Esophagus squamous epithelium (tissue), 5 donors: ENCODE measurements around the gene MYO7B. TPM values are rescaled to one million over a fixed set of nuclear protein-coding genes. Genes with fewer than 3 reads are reported as not detected.
A peak's percentile ranks its signal among the peaks of the same experiment; 100 is the strongest.

Experiments used
- DNase-seq: peaks from one replicate; lab custom pipeline; 2025; lab: John Stamatoyannopoulos, UW
- H3K27ac ChIP-seq, 4 donors: fragments of 200-600 bp; sonication (generic); one replicate each; pipeline ENCODE4 v1.5.1; 2016 to 2019; ENCODE audit warnings: mild to moderate bottlenecking in 1 of 4
- H3K27me3 ChIP-seq, 4 donors: fragments of 200-600 bp; sonication (generic); 1 replicate in 3 of 4; 2 replicates in 1 of 4; pipeline versions ENCODE4 v1.5.1 to v1.6.0; 2017 to 2021; ENCODE audit warnings: antibody characterized with exemption in 1 of 4
- H3K36me3 ChIP-seq, 3 donors: fragments of 200-600 bp; sonication (generic); one replicate each; pipeline ENCODE4 v1.5.1; 2016 to 2019
- H3K4me1 ChIP-seq, 3 donors: fragments of 200-600 bp; sonication (generic); one replicate each; pipeline ENCODE4 v1.5.1; 2017 to 2019
- H3K4me3 ChIP-seq, 4 donors: fragments of 200-600 bp; sonication (generic); 1 replicate in 3 of 4; 2 replicates in 1 of 4; pipeline ENCODE4 v1.5.1; 2016 to 2019; ENCODE audit warnings: mild to moderate bottlenecking in 2 of 4, moderate library complexity in 1 of 4
- H3K9me3 ChIP-seq, 3 donors: fragments of 200-600 bp; sonication (generic); one replicate each; pipeline ENCODE4 v1.5.1; 2016 to 2019
- POLR2A ChIP-seq, 4 donors: fragments of 450-650 bp; IDR thresholded peaks; one replicate each; pipeline ENCODE4 v1.6.1; 2017; ENCODE audit warnings: antibody characterized with exemption in 4 of 4, mild to moderate bottlenecking in 4 of 4, moderate library complexity in 3 of 4
- WGBS, 2 donors: methylation state at CpG; one replicate each; pipeline ENCODE4 v1.1.5; 2018; 5-methylcytosine and 5-hydroxymethylcytosine counted together
- intact Hi-C: fragments of 100-400 bp; cut with DNase I; formaldehyde crosslinking; loops from one replicate; pipeline ENCODE4 v1.15.0; 2022
- total RNA-seq, 4 donors: library from RNA; depleted of rRNA; stranded (reverse); fragments of >200 nt; gene quantifications; one replicate each; pipeline ENCODE4 v1.1.0, GENCODE V29; 2016
- TF ChIP-seq, protein P1 (sequence below), 6 experiments: fragments of 450-650 bp in 4 of 6; fragments of 200-600 bp in 2 of 6; sonication (generic) in 2 of 6; IDR thresholded peaks; one replicate each; pipeline ENCODE4 v1.5.1; 2016 to 2019; ENCODE audit warnings: antibody characterized with exemption in 6 of 6, mild to moderate bottlenecking in 4 of 6, moderate library complexity in 4 of 6
- donor health status: DM: yes; HTN: yes; CAD: no.

MYO7B gene
- total RNA-seq, 4 donors from 2014 or later, result 0.19 TPM; not detected in 3

DNA sequence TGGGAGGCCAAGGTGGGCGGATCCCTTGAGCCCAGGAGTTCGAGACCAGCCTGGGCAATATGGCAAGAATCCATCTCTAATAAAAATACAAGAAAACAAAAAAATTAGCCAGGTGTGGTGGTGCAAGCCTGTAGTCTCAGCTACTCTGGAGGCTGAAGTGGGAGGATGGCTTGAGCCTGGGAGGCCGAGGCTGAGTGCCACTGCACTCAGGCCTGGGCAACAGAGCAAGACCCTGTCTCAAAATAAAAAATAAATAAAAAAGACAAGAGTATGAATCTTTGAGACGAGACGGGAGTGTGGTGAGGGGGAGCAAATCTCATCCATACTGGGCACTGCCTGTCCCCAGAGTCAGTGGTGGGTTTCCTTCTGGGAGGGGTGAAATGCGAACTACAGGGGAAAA, 122.7 kb downstream of the MYO7B start:
- peaks cover 0 to 2% (median 0%) of the 10 kb centered on the region in 4 donors for H3K27me3 ChIP-seq
- peak overlapping the region in 3 of 4 donors; percentile 60 to 87 (median 78) for H3K27ac ChIP-seq
- H3K4me3 ChIP-seq, result no peak overlapping the region
- no peak for DNase-seq
- WGBS, 2 donors, result 75 to 77% methylated on average over 6 of the region's 6 CpGs
- H3K36me3 ChIP-seq, result peaks cover 0 to 23% (median 0%) of the 10 kb centered on the region in 3 donors
- H3K4me1 ChIP-seq, result peaks cover 6 to 91% (median 55%) of the 10 kb centered on the region in 3 donors
- no peaks in the 10 kb centered on the region for H3K9me3 ChIP-seq
- TF ChIP-seq, protein P1, sequence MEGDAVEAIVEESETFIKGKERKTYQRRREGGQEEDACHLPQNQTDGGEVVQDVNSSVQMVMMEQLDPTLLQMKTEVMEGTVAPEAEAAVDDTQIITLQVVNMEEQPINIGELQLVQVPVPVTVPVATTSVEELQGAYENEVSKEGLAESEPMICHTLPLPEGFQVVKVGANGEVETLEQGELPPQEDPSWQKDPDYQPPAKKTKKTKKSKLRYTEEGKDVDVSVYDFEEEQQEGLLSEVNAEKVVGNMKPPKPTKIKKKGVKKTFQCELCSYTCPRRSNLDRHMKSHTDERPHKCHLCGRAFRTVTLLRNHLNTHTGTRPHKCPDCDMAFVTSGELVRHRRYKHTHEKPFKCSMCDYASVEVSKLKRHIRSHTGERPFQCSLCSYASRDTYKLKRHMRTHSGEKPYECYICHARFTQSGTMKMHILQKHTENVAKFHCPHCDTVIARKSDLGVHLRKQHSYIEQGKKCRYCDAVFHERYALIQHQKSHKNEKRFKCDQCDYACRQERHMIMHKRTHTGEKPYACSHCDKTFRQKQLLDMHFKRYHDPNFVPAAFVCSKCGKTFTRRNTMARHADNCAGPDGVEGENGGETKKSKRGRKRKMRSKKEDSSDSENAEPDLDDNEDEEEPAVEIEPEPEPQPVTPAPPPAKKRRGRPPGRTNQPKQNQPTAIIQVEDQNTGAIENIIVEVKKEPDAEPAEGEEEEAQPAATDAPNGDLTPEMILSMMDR (IDR thresholded peaks at IDR 0.05), result no peak
- TF ChIP-seq POLR2A (IDR thresholded peaks at IDR 0.05), result no peak
- intact Hi-C loops, result no loop called here

DNA sequence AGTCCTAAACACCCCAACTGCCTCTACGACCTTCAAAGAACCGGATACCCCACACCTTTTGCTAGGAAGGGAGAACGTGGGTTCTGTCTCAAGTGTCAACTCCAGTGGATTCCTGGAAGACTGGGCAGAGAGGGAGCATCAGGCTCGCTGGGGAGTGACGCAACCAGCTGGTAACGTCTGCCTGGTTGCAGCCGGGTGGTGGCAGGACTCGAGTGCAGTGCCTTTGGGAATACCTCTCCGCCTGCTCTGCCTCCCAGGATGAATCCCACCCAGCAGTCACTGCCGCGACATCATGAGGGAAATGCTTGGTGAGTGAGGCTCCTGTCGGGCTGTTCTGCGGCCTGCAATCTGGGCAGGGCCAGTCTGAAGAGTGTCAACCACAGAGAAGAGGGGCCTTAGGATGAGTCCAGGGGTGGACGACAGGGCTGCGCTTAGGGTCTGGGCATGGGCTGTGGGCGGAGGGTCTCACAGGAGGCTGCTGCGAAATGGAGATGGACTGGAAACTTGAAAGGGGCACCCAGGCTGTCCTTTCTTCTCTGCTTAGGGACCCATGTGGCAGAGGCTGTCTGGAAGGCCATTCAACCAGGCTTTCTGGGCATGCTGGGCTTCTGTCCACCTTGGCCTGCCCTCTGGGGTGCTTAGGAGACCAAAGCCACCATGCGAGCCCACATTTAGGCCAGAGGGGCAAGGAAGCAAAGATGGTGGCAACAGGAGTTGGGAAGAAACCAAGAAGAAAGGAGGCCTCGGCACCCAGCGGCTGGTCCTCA, 123.3 kb downstream of the MYO7B start:
- no peak overlapping the region for H3K4me3 ChIP-seq
- WGBS, 2 donors, result 85 to 92% methylated on average over 13 to 17 of the region's 20 CpGs
- DNase-seq, result no peak
- H3K4me1 ChIP-seq, result peaks cover 11 to 91% (median 62%) of the 10 kb centered on the region in 3 donors
- intact Hi-C loops, result no loop called here
- H3K27ac ChIP-seq, result peak overlapping the region; percentile 59 to 87 (median 69)
- peaks cover 0 to 9% (median 0%) of the 10 kb centered on the region in 4 donors for H3K27me3 ChIP-seq
- TF ChIP-seq POLR2A (IDR thresholded peaks at IDR 0.05), result no peak
- TF ChIP-seq, protein P1 (IDR thresholded peaks at IDR 0.05), result no peak
- peaks cover 0 to 23% (median 0%) of the 10 kb centered on the region in 3 donors for H3K36me3 ChIP-seq
- no peaks in the 10 kb centered on the region for H3K9me3 ChIP-seq

DNA sequence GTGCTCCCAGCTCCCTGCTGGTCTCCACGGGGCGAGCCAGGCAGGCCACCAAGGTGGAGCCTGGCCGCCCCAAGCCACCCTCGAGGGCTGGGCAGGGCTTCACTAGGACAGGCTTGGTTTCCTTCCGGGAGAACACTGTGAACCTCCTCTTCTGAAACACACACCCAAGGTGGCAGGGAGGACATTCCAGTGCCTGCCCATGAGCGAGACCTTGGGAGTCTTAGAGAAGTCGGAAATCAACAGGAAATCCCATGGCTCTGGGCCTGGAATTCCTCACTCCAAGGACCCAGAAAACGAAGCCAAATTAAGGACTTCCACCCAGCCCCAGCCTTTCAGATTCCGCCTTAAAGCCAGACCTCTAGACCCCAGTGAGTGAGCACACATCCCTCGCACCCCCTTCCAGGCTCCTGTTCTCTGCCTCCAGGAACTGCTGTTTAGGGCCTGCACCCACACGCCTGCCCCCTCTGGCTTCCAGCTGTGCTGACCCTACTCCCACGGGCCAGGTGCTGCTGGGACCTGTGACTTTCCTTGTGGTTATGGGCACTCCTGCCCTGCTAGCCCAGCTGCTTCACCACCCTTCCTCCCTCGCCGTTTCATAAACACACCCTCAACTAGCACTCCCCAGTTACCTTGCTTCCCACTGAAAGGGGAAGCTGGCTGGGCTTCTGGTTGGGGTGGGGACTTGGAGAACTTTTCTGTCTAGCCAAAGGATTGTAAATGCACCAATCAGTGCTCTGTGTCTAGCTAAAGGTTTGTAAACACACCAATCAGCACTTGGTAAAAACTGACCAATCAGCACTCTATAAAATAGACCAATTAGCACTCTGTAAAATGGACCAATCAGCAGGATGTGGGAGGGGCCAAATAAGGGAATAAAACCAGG, 124.2 kb downstream of the MYO7B start:
- DNase-seq, result no peak
- Histone ChIP-seq H3K27ac (peak overlapping the region; percentile 59 to 87 (median 69)), H3K9me3 (no peaks in the 10 kb centered on the region), H3K27me3 (peaks cover 0 to 17% (median 0%) of the 10 kb centered on the region in 4 donors), H3K36me3 (peaks cover 0 to 16% (median 0%) of the 10 kb centered on the region in 3 donors), H3K4me1 (peaks cover 16 to 98% (median 64%) of the 10 kb centered on the region in 3 donors), H3K4me3 (peak overlapping the region in 1 of 4 donors; percentile 23)
- TF ChIP-seq POLR2A (IDR thresholded peaks at IDR 0.05), result no peak
- TF ChIP-seq, protein P1 (IDR thresholded peaks at IDR 0.05), result no peak
- intact Hi-C loops, result no loop called here
- 48 to 65% methylated on average over 5 to 11 of the region's 14 CpGs for WGBS, 2 donors

DNA sequence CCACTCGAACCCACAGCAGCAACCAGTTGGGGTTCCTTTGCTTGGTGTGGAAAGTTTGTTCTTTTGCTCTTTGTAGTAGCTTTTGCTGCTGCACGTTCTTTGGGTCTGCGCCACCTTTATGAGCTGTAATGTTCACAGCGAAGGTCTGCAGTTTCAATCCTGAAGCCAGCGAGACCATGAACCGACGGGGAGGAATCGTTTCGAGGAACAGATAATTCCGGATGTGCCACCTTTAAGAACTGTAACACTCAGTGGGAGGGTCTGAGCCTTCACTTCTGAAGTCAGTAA, 124.8 kb downstream of the MYO7B start:
- WGBS, 2 donors, result 82 to 84% methylated on average over 10 of the region's 10 CpGs
- no peak for DNase-seq
- Histone ChIP-seq H3K9me3 (no peaks in the 10 kb centered on the region), H3K27me3 (peaks cover 0 to 23% (median 0%) of the 10 kb centered on the region in 4 donors), H3K4me1 (peaks cover 16 to 98% (median 70%) of the 10 kb centered on the region in 3 donors), H3K27ac (peak overlapping the region in 3 of 4 donors; percentile 60 to 82 (median 78)), H3K4me3 (no peak overlapping the region), H3K36me3 (peaks cover 0 to 11% (median 0%) of the 10 kb centered on the region in 3 donors)
- intact Hi-C loops, result no loop called here
- TF ChIP-seq POLR2A (IDR thresholded peaks at IDR 0.05), result no peak
- TF ChIP-seq, protein P1 (IDR thresholded peaks at IDR 0.05), result no peak
